PC-9 (cell line): ENCODE data around the gene PRKCH. TPM values are rescaled to one million over a fixed set of nuclear protein-coding genes. Genes with fewer than 3 reads are reported as not detected.

Experiments used
- BruUV-seq: library from RNA; stranded (reverse); fragments of 400-500 nt; replicated peaks from 2 replicates; lab custom pipeline; 2021; lab: Mats Ljungman, UMichigan
- CTCF ChIA-PET: fragments of 300-600 bp; sonication (Branson Sonifier 250); formaldehyde crosslinking; loops from one replicate; lab custom pipeline; 2022; ENCODE audit warnings: antibody characterized with exemption; lab: Charles Lee
- POLR2A ChIA-PET: fragments of 300-600 bp; sonication (Branson Sonifier 250); formaldehyde crosslinking; loops from one replicate; lab custom pipeline; 2022; ENCODE audit warnings: antibody characterized with exemption; ENCODE audit not compliant: unreplicated experiment; lab: Charles Lee
- DNase-seq, 2 experiments: peaks; one replicate each; pipeline versions ENCODE4 v3.0.0 to v3.0.0-alpha.2; 2015 to 2022; ENCODE audit warnings: mixed read lengths in 1 of 2
- H2AFZ ChIP-seq: fragments of 200-600 bp; sonication (generic); 2 replicates; pipeline ENCODE4 v1.8.1; 2017; ENCODE audit warnings: antibody characterized with exemption
- H3F3A ChIP-seq: fragments of 200-600 bp; sonication (generic); 2 replicates; pipeline ENCODE4 v1.8.1; 2017; ENCODE audit warnings: antibody characterized with exemption, mild to moderate bottlenecking, low read depth; ENCODE audit not compliant: insufficient read depth
- H3K27ac ChIP-seq: fragments of 200-600 bp; sonication (generic); 2 replicates; pipeline ENCODE4 v1.6.1; 2016; ENCODE audit warnings: mixed run types
- H3K27me3 ChIP-seq: fragments of 200-600 bp; sonication (generic); 2 replicates; pipeline ENCODE4 v1.6.1; 2016; ENCODE audit warnings: low read depth, mixed run types; ENCODE audit not compliant: insufficient read depth
- H3K36me3 ChIP-seq: fragments of 200-600 bp; sonication (generic); 2 replicates; pipeline ENCODE4 v1.6.1; 2016; ENCODE audit warnings: low read depth, mixed run types
- H3K4me1 ChIP-seq: fragments of 200-600 bp; sonication (generic); replicated peaks from 2 replicates; pipeline ENCODE4 v1.6.1; 2016; ENCODE audit warnings: mixed run types; ENCODE audit not compliant: insufficient read depth
- H3K4me2 ChIP-seq: fragments of 200-600 bp; sonication (generic); 2 replicates; pipeline ENCODE4 v1.6.1; 2017; ENCODE audit warnings: mixed run types
- H3K4me3 ChIP-seq: fragments of 200-600 bp; sonication (generic); 2 replicates; pipeline ENCODE4 v1.6.1; 2016; ENCODE audit warnings: mixed run types
- H3K79me2 ChIP-seq: fragments of 200-600 bp; sonication (generic); 2 replicates; pipeline ENCODE4 v1.6.1; 2017; ENCODE audit warnings: low read depth, mixed run types
- H3K9me2 ChIP-seq: fragments of 200-600 bp; sonication (generic); 2 replicates; pipeline ENCODE4 v1.8.1; 2017; ENCODE audit warnings: mild to moderate bottlenecking; ENCODE audit not compliant: insufficient read depth
- H3K9me3 ChIP-seq: fragments of 200-600 bp; sonication (generic); 2 replicates; pipeline ENCODE4 v1.8.1; 2016; ENCODE audit warnings: low read depth; ENCODE audit not compliant: insufficient read depth
- H4K20me1 ChIP-seq: fragments of 200-600 bp; sonication (generic); 2 replicates; pipeline ENCODE4 v1.8.1; 2017; ENCODE audit not compliant: insufficient read depth
- CTCF ChIP-seq: fragments of 200-600 bp; sonication (generic); conservative IDR thresholded peaks from 2 replicates; pipeline ENCODE4 v1.6.1; 2017; ENCODE audit warnings: mixed run types, antibody characterized with exemption, mild to moderate bottlenecking, moderate library complexity
- EZH2 ChIP-seq: fragments of 200-600 bp; sonication (generic); IDR thresholded peaks from 2 replicates; pipeline ENCODE4 v1.8.0; 2017; ENCODE audit warnings: antibody characterized with exemption, low read depth
- intact Hi-C: fragments of 100-400 bp; cut with micrococcal nuclease; formaldehyde crosslinking; loops from one replicate; pipeline ENCODE4 v1.10.0; 2022; ENCODE audit not compliant: unreplicated experiment
- total RNA-seq: library from RNA; stranded (reverse); gene quantifications from 2 replicates; pipeline ENCODE4 v1.2.3, GENCODE V29; 2021

Gene PRKCH
- total RNA-seq, 1 experiment from 2014 or later: 32.4 TPM

GRCh38 chr14:61419201-61419600 is 97.8 kb downstream of the PRKCH start:
- TF ChIP-seq CTCF: no peak
- Histone ChIP-seq H3K36me3 (no peaks in the 10 kb centered on the region), H3K79me2 (peaks cover 53% of the 10 kb centered on the region; the same call in 1 of the 2 replicates), H3K4me3 (no peak overlapping the region), H2AFZ (no peak overlapping the region), H3K9me2 (no peaks in the 10 kb centered on the region), H3K4me1 (peaks cover 34% of the 10 kb centered on the region), H3K4me2 (peak overlapping the region; percentile 40), H3F3A (peaks cover 18% of the 10 kb centered on the region; the same call in 1 of the 2 replicates), H3K27me3 (no peaks in the 10 kb centered on the region), H4K20me1 (no peaks in the 10 kb centered on the region), H3K9me3 (peaks cover 9% of the 10 kb centered on the region), H3K27ac (peak overlapping the region; percentile 73)
- intact Hi-C loops: no loop called here
- BruUV-seq: no TSS peak
- DNase-seq: peak in 1 of 2 experiments; percentile 61
- POLR2A ChIA-PET: no interaction called here
- CTCF ChIA-PET: interaction anchor here (0.5 kb wide), 1 partner anchor 622 kb away, joined by 3 read pairs; no protein-coding TSS in a partner anchor

- BruUV-seq: no TSS peak
- Histone ChIP-seq H3K4me3 (no peak overlapping the region), H3K27me3 (no peaks in the 10 kb centered on the region), H3K27ac (peak overlapping the region; percentile 73), H3K36me3 (peaks cover 7% of the 10 kb centered on the region; the same call in 1 of the 2 replicates), H3K79me2 (peaks cover 48% of the 10 kb centered on the region; the same call in 1 of the 2 replicates), H3K4me1 (peaks cover 34% of the 10 kb centered on the region), H3K9me2 (no peaks in the 10 kb centered on the region), H3K4me2 (peak overlapping the region; percentile 40), H3F3A (peaks cover 18% of the 10 kb centered on the region; the same call in 1 of the 2 replicates), H4K20me1 (no peaks in the 10 kb centered on the region), H2AFZ (no peak overlapping the region), H3K9me3 (peaks cover 7% of the 10 kb centered on the region)
- CTCF ChIA-PET: no interaction called here
- DNase-seq: peak; percentile 55 to 88
- POLR2A ChIA-PET: interaction anchor here (0.6 kb wide), 1 partner anchor 10 kb away, joined by 5 read pairs; no protein-coding TSS in a partner anchor
- intact Hi-C loops: no loop called here
- no peak for TF ChIP-seq CTCF
Observed at GRCh38 chr14:61420326-61420725, 98.9 kb downstream of the PRKCH start.

- Histone ChIP-seq H3F3A (peaks cover 18% of the 10 kb centered on the region; the same call in 1 of the 2 replicates), H3K79me2 (peaks cover 46% of the 10 kb centered on the region; the same call in 1 of the 2 replicates), H3K9me2 (no peaks in the 10 kb centered on the region), H4K20me1 (no peaks in the 10 kb centered on the region), H3K4me3 (no peak overlapping the region), H3K4me1 (peaks cover 34% of the 10 kb centered on the region), H2AFZ (no peak overlapping the region), H3K27me3 (no peaks in the 10 kb centered on the region), H3K27ac (peak overlapping the region; percentile 73; the same call in 1 of the 2 replicates), H3K36me3 (peaks cover 7% of the 10 kb centered on the region; the same call in 1 of the 2 replicates), H3K9me3 (peaks cover 4% of the 10 kb centered on the region), H3K4me2 (0 out of 2 replicates have a peak overlapping the region, but pooled peaks have one; percentile 40)
- CTCF ChIA-PET: no interaction called here
- POLR2A ChIA-PET: no interaction called here
- TF ChIP-seq EZH2 (no peak), CTCF (no peak)
- BruUV-seq: no TSS peak
- intact Hi-C loops: no loop called here
- no peak for DNase-seq
Observed at GRCh38 chr14:61421212-61421923, 100.0 kb downstream of the PRKCH start.
